ENCODE measurements around the gene NR2F2.
A peak's percentile ranks its signal among the peaks of the same experiment; 100 is the strongest.

Gene NR2F2

DNA sequence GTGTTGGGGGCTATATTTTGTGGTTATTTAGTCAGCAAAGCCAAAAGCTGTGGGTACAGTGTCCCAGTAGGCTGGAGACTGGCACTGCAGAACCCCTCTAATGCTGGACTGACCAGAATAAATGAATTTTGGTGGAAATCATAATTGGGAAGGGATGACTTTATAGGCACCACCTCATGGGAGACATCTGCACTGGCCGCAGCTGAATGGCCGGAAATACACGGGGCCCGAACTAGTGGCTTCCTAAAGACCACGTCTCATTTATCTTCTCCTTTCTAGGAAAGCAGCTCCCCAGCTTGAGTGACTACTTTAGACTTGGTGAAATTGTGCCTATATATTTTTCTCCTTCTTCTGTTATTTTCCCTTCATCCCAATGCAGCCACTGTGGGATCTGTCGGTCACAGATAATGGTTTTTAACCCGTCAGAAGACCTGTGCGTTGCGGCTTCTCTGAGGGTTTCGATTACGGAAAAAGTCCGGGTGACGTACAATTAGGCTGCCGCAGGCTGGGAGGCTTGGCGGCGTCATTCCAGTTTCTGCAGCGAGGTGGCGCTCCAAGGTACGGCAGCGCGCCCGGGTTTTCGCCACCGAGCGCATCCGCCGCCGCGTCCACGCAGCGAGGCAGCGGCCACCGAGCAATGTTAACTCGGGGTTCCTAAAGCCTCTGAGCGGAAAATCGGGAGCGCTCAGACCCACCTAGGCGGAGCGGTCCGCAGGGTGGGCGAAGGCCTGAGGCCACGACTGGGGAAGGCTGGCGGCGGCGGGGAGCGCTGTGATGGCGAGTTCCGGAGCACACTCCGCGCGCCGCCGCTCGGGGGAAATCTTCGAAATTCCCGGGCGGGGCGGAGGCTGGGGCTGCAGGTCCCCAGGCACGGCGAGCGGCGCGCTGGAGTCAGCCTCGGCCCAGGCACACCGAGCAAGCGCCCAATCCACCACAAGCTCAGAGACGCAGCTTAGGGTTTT is 26.3 kb downstream of the NR2F2 start:
- TF ChIP-seq TARDBP (IDR thresholded peaks at IDR 0.05), result peak; percentile 92
- TF ChIP-seq CTBP1 (IDR thresholded peaks at IDR 0.05; ENCODE audit: borderline replicate concordance), result peak; percentile 81
- no peak for TF ChIP-seq ELF4 (IDR thresholded peaks at IDR 0.05)
- TF ChIP-seq SP1 (IDR thresholded peaks at IDR 0.05), result no peak
- POLR2A ChIA-PET, result interaction anchor here (0.7 to 1.4 kb wide), 5 partner anchors 8 to 262 kb away, joined by 3 to 5 read pairs (median 3); partner anchors contain the start of gene NR2F2
- DNase-seq (ENCODE audit: extremely low spot score), result peak; percentile 71
- CTCF ChIA-PET, result interaction anchor here (0.6 to 2.3 kb wide), 12 partner anchors 10 to 1069 kb away, joined by 3 to 8 read pairs (median 4); no protein-coding TSS in a partner anchor

DNA sequence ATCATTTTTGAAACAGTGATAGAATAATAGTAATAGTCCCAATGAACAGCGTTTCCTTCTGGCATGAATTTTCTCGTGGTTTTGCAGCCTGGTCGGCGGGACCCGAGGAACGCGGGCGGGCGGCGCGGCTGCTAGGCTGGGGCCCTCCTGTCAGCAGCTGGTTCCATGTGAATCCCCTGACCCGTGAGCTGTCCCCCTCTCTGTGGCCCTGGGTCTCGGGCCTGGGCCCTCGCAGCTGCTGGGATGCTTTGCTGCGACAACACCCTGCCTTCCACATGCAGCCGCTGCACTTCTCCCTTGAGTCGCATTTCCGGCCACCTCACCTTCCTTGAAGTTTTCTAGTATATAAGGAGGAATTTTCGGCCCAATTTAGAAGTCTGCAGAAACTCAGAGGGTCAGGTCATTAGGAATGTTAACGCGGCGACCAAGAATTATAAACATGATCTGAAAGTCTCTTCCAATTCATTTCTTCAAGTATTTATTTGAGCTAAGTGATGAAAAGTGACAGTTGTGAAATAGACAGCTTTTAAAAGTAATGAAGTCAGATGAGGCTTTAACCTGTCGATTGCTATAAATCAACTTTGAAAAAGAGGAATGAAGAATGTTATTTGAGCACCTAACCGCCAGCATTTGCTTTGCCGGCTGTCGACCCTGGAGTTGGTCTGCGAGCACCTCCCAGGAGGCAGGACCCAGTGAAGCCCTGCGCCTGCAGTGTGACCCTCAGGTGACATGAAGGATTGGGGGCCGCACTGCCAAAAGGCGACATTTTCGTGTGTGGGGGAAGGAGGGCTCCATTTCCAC is 27.7 kb downstream of the NR2F2 start:
- TF ChIP-seq BHLHE40 (IDR thresholded peaks at IDR 0.05; ENCODE audit: borderline replicate concordance) (no peak), SUZ12 (IDR thresholded peaks at IDR 0.05) (no peak), ARNT (IDR thresholded peaks at IDR 0.05) (no peak), HDGF (IDR thresholded peaks at IDR 0.05; ENCODE audit: borderline replicate concordance) (no peak), L3MBTL2 (conservative IDR thresholded peaks at IDR 0.05) (no peak)
- TF ChIP-seq, protein P1, sequence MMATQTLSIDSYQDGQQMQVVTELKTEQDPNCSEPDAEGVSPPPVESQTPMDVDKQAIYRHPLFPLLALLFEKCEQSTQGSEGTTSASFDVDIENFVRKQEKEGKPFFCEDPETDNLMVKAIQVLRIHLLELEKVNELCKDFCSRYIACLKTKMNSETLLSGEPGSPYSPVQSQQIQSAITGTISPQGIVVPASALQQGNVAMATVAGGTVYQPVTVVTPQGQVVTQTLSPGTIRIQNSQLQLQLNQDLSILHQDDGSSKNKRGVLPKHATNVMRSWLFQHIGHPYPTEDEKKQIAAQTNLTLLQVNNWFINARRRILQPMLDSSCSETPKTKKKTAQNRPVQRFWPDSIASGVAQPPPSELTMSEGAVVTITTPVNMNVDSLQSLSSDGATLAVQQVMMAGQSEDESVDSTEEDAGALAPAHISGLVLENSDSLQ (IDR thresholded peaks at IDR 0.05), result peak; percentile 87
- DNase-seq (ENCODE audit: extremely low spot score), result no peak
- POLR2A ChIA-PET, result interaction anchor here (0.5 to 4.7 kb wide), 6 partner anchors 9 to 801 kb away, joined by 3 to 27 read pairs (median 3); partner anchors contain the start of gene NR2F2
- CTCF ChIA-PET, result interaction anchor here (0.6 to 0.9 kb wide), 3 partner anchors 14 to 888 kb away, joined by 3 to 4 read pairs (median 3); no protein-coding TSS in a partner anchor

DNA sequence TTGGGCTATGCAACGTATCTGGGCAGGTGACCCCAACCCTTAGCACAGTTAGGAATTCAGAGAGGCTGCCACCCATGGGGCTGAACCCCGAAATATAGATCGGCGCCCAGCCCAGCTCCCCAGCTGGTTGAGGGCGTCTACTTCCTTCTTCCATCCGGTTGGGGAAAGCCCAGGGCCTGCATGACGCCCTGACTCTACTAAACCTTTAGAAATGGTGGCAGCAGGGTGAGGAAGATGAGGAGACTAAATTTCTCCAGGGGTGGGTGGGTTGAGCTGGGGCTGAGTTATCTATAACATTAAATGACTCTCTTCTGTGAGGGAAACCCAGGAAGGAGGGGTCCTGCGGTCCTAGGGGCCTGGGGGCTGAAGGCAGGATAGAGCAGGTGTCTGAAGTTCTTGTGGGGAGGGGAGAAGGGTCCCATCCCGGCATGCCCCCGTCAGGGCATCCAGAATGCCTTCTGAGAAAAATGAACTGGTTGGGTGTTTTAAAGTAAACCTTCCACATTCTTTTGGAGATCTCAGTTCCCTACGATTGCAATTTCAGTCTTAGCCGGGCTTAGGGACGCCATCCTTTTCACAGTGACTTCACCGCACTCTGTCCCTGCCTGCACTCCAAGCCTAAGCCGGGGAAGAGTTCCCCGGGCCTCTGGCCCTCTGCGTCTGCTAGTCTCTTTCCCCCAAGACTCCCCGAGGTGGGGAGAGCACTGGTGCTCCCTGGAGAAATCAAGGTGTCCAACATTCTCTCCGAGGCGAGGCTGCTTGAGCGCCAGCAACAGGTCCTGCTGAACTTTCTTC is 28.5 kb downstream of the NR2F2 start:
- no peak for DNase-seq (ENCODE audit: extremely low spot score)
- CTCF ChIA-PET, result interaction anchor here (0.5 to 1.0 kb wide), 2 partner anchors 19 to 887 kb away, joined by 3 read pairs; no protein-coding TSS in a partner anchor
- POLR2A ChIA-PET, result interaction anchor here (0.5 to 4.7 kb wide), 8 partner anchors 10 to 802 kb away, joined by 3 to 27 read pairs (median 6); partner anchors contain the start of gene NR2F2
- TF ChIP-seq SUZ12 (IDR thresholded peaks at IDR 0.05) (no peak), ZNF384 (IDR thresholded peaks at IDR 0.05) (no peak), FOXA1 (IDR thresholded peaks at IDR 0.05) (no peak), FOXM1 (IDR thresholded peaks at IDR 0.05; ENCODE audit: borderline replicate concordance) (no peak), L3MBTL2 (conservative IDR thresholded peaks at IDR 0.05) (no peak), SP1 (IDR thresholded peaks at IDR 0.05) (no peak), CTBP1 (IDR thresholded peaks at IDR 0.05; ENCODE audit: borderline replicate concordance) (no peak), ELF4 (IDR thresholded peaks at IDR 0.05) (no peak), TARDBP (IDR thresholded peaks at IDR 0.05) (no peak), ARNT (IDR thresholded peaks at IDR 0.05) (no peak), HDGF (IDR thresholded peaks at IDR 0.05; ENCODE audit: borderline replicate concordance) (no peak), BHLHE40 (IDR thresholded peaks at IDR 0.05; ENCODE audit: borderline replicate concordance) (no peak), NFRKB (IDR thresholded peaks at IDR 0.05) (no peak), FOXK2 (IDR thresholded peaks at IDR 0.05) (no peak), LEF1 (IDR thresholded peaks at IDR 0.05; ENCODE audit: borderline replicate concordance) (no peak)
- TF ChIP-seq, protein P1 (IDR thresholded peaks at IDR 0.05), result no peak

DNA sequence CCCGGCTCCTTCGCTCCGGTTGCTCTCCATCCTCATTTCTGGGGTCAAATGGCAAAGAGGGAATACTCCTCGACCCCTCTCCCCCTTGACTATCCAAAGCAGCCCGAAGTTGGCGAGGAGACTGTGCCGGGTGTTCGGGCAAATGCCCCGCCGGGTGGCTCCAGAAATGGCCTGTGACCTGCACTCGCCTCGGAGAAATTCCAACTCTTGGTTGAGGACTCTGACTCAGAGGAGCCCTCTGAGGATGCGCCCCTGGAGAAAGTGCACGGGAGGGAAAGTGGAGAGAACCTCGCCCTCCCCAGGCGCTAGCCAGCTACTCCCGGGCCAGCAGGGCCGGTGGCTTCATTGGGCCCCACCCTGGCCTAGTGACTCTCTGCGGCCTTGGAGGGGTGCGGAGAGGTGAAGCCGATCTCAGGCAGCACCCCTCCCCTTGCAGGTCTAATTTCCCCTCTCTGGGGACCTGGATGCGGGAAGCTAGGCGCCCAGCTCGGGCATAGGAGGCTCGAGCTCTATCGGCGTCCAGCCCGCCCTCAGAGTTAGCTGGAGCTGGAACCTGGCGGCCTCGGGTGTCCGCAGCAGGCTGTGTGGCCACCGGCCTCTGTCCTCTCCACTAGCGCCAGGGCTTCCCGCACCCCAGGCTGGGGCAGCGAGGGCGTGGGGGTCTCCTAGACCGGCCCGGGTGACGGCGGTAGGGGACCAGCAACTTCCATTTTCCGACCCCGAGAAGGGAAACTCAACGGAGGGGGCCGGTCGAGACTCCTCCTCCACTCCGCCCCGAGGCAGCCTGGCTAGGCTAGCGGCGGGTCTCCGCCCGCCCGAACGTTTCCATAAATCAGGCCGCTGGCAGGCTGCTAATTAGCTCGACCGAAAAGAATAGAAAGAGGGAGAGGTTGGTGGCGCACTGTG is 29.4 kb downstream of the NR2F2 start:
- DNase-seq (ENCODE audit: extremely low spot score), result peak; percentile 72
- POLR2A ChIA-PET, result interaction anchor here (0.6 to 4.7 kb wide), 21 partner anchors 11 to 886 kb away, joined by 3 to 27 read pairs (median 5); partner anchors contain the start of gene NR2F2
- TF ChIP-seq SUZ12 (IDR thresholded peaks at IDR 0.05), result no peak
- TF ChIP-seq, protein P1 (IDR thresholded peaks at IDR 0.05), result peak; percentile 96
- CTCF ChIA-PET, result interaction anchor here (0.7 to 1.3 kb wide), 5 partner anchors 13 to 886 kb away, joined by 3 to 5 read pairs (median 3); no protein-coding TSS in a partner anchor
